H7 (cell line): ENCODE measurements around the gene SEC62. TPM values are rescaled to one million over a fixed set of nuclear protein-coding genes. Genes with fewer than 3 reads are reported as not detected.

Experiments used
- DNase-seq: peaks from one replicate; pipeline ENCODE4 v3.0.0; 2012
- H3K27me3 ChIP-seq: 2 replicates; pipeline ENCODE4 v1.6.0; 2011; ENCODE audit warnings: mild to moderate bottlenecking, low read length; ENCODE audit not compliant: control insufficient read depth, insufficient read depth
- H3K36me3 ChIP-seq: replicated peaks from 2 replicates; pipeline ENCODE4 v1.5.1; 2011; ENCODE audit warnings: low read length; ENCODE audit not compliant: control insufficient read depth, insufficient read depth
- H3K4me3 ChIP-seq: 2 replicates; pipeline ENCODE4 v1.5.1; 2011; ENCODE audit warnings: low read depth, mild to moderate bottlenecking, control low read depth, low read length, moderate library complexity; ENCODE audit not compliant: insufficient read depth
- total RNA-seq: library from RNA; depleted of rRNA; stranded (reverse); fragments of >200 nt; shearing (Covaris generic); gene quantifications from 2 replicates; pipeline ENCODE4 v1.2.3, GENCODE V29; 2014

The SEC62 gene
- total RNA-seq, 1 experiment from 2014 or later = 11.9 TPM

GRCh38 chr3:169953462-169954141, 13.0 kb upstream of the SEC62 start:
- H3K36me3 ChIP-seq = no peaks in the 10 kb centered on the region
- H3K27me3 ChIP-seq = no peaks in the 10 kb centered on the region
- no peak for DNase-seq
- no peak overlapping the region for H3K4me3 ChIP-seq

GRCh38 chr3:169954142-169954756, 12.4 kb upstream of the SEC62 start:
- H3K27me3 ChIP-seq = no peaks in the 10 kb centered on the region
- no peaks in the 10 kb centered on the region for H3K36me3 ChIP-seq

GRCh38 chr3:169955406-169955805, 11.2 kb upstream of the SEC62 start:
- DNase-seq = no peak
- H3K4me3 ChIP-seq = no peak overlapping the region
- no peaks in the 10 kb centered on the region for H3K27me3 ChIP-seq
- H3K36me3 ChIP-seq = no peaks in the 10 kb centered on the region

More at GRCh38 chr3:169954142-169954756, 12.4 kb upstream of the SEC62 start:
- no peak overlapping the region for H3K4me3 ChIP-seq
- no peak for DNase-seq

GRCh38 chr3:169964176-169964575, 2.4 kb upstream of the SEC62 start:
- no peak overlapping the region for H3K4me3 ChIP-seq
- DNase-seq = no peak

GRCh38 chr3:169965562-169966427, 812 bp upstream of the SEC62 start:
- Histone ChIP-seq H3K27me3 (no peaks in the 10 kb centered on the region), H3K36me3 (no peaks in the 10 kb centered on the region), H3K4me3 (peak overlapping the region; percentile 93)
- no peak for DNase-seq

More at GRCh38 chr3:169964176-169964575, 2.4 kb upstream of the SEC62 start:
- H3K36me3 ChIP-seq = no peaks in the 10 kb centered on the region
- H3K27me3 ChIP-seq = no peaks in the 10 kb centered on the region

GRCh38 chr3:169966951-169967915, 626 bp downstream of the SEC62 start:
- H3K36me3 ChIP-seq = no peaks in the 10 kb centered on the region
- H3K27me3 ChIP-seq = no peaks in the 10 kb centered on the region
- peak overlapping the region; percentile 93 for H3K4me3 ChIP-seq
- DNase-seq = peak; percentile 82

GRCh38 chr3:169968224-169968885, 1.7 kb downstream of the SEC62 start:
- no peak for DNase-seq
- H3K36me3 ChIP-seq = no peaks in the 10 kb centered on the region
- no peak overlapping the region for H3K4me3 ChIP-seq
- H3K27me3 ChIP-seq = no peaks in the 10 kb centered on the region

GRCh38 chr3:169969174-169970095, 2.8 kb downstream of the SEC62 start:
- Histone ChIP-seq H3K4me3 (no peak overlapping the region), H3K36me3 (no peaks in the 10 kb centered on the region), H3K27me3 (no peaks in the 10 kb centered on the region)
- no peak for DNase-seq

- Histone ChIP-seq H3K27me3 (no peaks in the 10 kb centered on the region), H3K4me3 (no peak overlapping the region), H3K36me3 (no peaks in the 10 kb centered on the region; the same call in 1 of the 2 replicates)
- no peak for DNase-seq
Observed at GRCh38 chr3:169970847-169971246, 4.2 kb downstream of the SEC62 start.

- peaks cover 2% of the 10 kb centered on the region; the same call in 1 of the 2 replicates for H3K36me3 ChIP-seq
- H3K4me3 ChIP-seq = no peak overlapping the region
- no peak for DNase-seq
- no peaks in the 10 kb centered on the region for H3K27me3 ChIP-seq
Observed at GRCh38 chr3:169971522-169971921, 4.9 kb downstream of the SEC62 start.

GRCh38 chr3:169980055-169980454, 13.4 kb downstream of the SEC62 start:
- H3K27me3 ChIP-seq = no peaks in the 10 kb centered on the region
- H3K4me3 ChIP-seq = no peak overlapping the region
- peaks cover 15% of the 10 kb centered on the region for H3K36me3 ChIP-seq
- DNase-seq = no peak

GRCh38 chr3:169984292-169984691, 17.7 kb downstream of the SEC62 start:
- no peaks in the 10 kb centered on the region for H3K27me3 ChIP-seq
- no peak overlapping the region for H3K4me3 ChIP-seq
- peaks cover 11% of the 10 kb centered on the region for H3K36me3 ChIP-seq
- no peak for DNase-seq

- peaks cover 5% of the 10 kb centered on the region for H3K36me3 ChIP-seq
- H3K27me3 ChIP-seq = no peaks in the 10 kb centered on the region
- no peak overlapping the region for H3K4me3 ChIP-seq
- DNase-seq = no peak
Observed at GRCh38 chr3:169990431-169990830, 23.8 kb downstream of the SEC62 start.
